HG03439 (cell line): Measurements from ENCODE around the gene CELSR3.

Source experiments
- ATAC-seq: cut with Tn5 transposase; IDR thresholded peaks from one replicate; pipeline ENCODE4 v1.9.1; 2021; ENCODE audit warnings: mild to moderate bottlenecking, moderate library complexity; ENCODE audit not compliant: unreplicated experiment

CELSR3 gene

GRCh38 chr3:48662753-48663488 is at the start of gene CELSR3:
CELSR3 (minus strand) TSS chr3:48662886; CDS start chr3:48662634, 252 bp downstream.
- ATAC-seq: no peak

GRCh38 chr3:48711727-48712126 is 49.0 kb upstream of the CELSR3 start:
- no peak for ATAC-seq

GRCh38 chr3:48709051-48709461 is 46.4 kb upstream of the CELSR3 start:
- ATAC-seq: no peak

- ATAC-seq: no peak
Observed at GRCh38 chr3:48708481-48708889, 45.8 kb upstream of the CELSR3 start.

GRCh38 chr3:48707157-48707556 is 44.5 kb upstream of the CELSR3 start:
- no peak for ATAC-seq

- no peak for ATAC-seq
Observed at GRCh38 chr3:48702320-48702920, 39.7 kb upstream of the CELSR3 start.

- no peak for ATAC-seq
Observed at GRCh38 chr3:48700731-48701405, 38.2 kb upstream of the CELSR3 start.

GRCh38 chr3:48698891-48699290 is 36.2 kb upstream of the CELSR3 start:
- ATAC-seq: no peak

- ATAC-seq: no peak
Observed at GRCh38 chr3:48697952-48698351, 35.3 kb upstream of the CELSR3 start.

- no peak for ATAC-seq
Observed at GRCh38 chr3:48696601-48697000, 33.9 kb upstream of the CELSR3 start.

- ATAC-seq: no peak
Observed at GRCh38 chr3:48696156-48696555, 33.5 kb upstream of the CELSR3 start.

GRCh38 chr3:48695393-48695753 is 32.7 kb upstream of the CELSR3 start:
- ATAC-seq: no peak

GRCh38 chr3:48694610-48695392 is 32.1 kb upstream of the CELSR3 start:
- no peak for ATAC-seq

GRCh38 chr3:48693826-48694225 is 31.1 kb upstream of the CELSR3 start:
- no peak for ATAC-seq

- no peak for ATAC-seq
Observed at GRCh38 chr3:48692551-48692950, 29.9 kb upstream of the CELSR3 start.

GRCh38 chr3:48690846-48691458 is 28.3 kb upstream of the CELSR3 start:
- no peak for ATAC-seq

GRCh38 chr3:48689384-48689783 is 26.7 kb upstream of the CELSR3 start:
- no peak for ATAC-seq

GRCh38 chr3:48688737-48689075 is 26.0 kb upstream of the CELSR3 start:
- no peak for ATAC-seq

GRCh38 chr3:48688032-48688736 is 25.5 kb upstream of the CELSR3 start:
- no peak for ATAC-seq

GRCh38 chr3:48687220-48687678 is 24.6 kb upstream of the CELSR3 start:
- no peak for ATAC-seq
